ENCODE measurements around the gene BMPR2. TPM values are rescaled to one million over a fixed set of nuclear protein-coding genes. Genes with fewer than 3 reads are reported as not detected.
"Not testable (repeated sequence)": the region's sequence is repeated elsewhere in the genome, so short reads cannot be mapped to it uniquely, and the experiment has no call there.

The BMPR2 gene
- total and polyA plus RNA-seq, 10 donors = 3.2 to 71.3 (median 50.4) TPM

GRCh38 chr2:202548240-202548639 is 172.1 kb downstream of the BMPR2 start:
- Histone ChIP-seq H3K4me3 (no peak overlapping the region), H3K27me3 (replicated peaks in 1 of 7) (no peaks in the 10 kb centered on the region), H3K27ac (no peak overlapping the region), H3K9me3 (no peaks in the 10 kb centered on the region), H3K4me1 (no peaks in the 10 kb centered on the region), H3K36me3 (peaks cover 0 to 48% (median 5%) of the 10 kb centered on the region in 6 donors)
- intact Hi-C loops (cut with DNase I; ENCODE audit: low total_unique reads) = no loop called here
- WGBS, 5 donors = 89 to 97% (median 94%) methylated on average over 2 of the region's 2 CpGs
- TF ChIP-seq POLR2A (IDR thresholded peaks at IDR 0.05) (no peak), POLR2AphosphoS5 (IDR thresholded peaks at IDR 0.05) (no peak), CTCF (IDR thresholded peaks at IDR 0.05 in 8 of 11, conservative IDR thresholded peaks at IDR 0.05 in 3 of 11) (no peak)
- no peak for DNase-seq

DNA sequence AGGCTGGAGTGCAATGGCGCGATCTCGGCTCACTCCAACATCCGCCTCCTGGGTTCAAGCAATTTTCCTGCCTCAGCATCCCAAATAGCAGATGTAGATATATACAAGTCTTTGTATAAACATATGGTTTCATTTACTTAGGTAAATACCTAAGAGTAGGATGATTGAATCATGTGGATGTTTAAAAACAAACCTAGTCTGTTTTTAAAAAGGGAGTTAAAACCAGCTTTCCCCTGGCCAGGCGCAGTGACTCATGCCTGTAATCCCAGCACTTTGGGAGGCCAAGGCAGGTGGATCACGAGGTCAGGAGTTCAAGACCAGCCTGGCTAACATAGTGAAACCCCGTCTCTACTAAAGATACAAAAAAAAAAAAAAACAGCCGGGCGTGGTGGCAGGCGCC is 174.9 kb downstream of the BMPR2 start:
- H3K27ac ChIP-seq; H3K4me3 ChIP-seq; DNase-seq; H3K9me3 ChIP-seq; H3K27me3 ChIP-seq (replicated peaks in 1 of 7); H3K4me1 ChIP-seq; intact Hi-C loops (cut with DNase I; ENCODE audit: low total_unique reads): not testable (repeated sequence)
- 91 to 96% (median 95%) methylated on average over 9 to 10 of the region's 10 CpGs for WGBS, 5 donors
- peaks cover 0 to 68% (median 23%) of the 10 kb centered on the region in 6 donors for H3K36me3 ChIP-seq

DNA sequence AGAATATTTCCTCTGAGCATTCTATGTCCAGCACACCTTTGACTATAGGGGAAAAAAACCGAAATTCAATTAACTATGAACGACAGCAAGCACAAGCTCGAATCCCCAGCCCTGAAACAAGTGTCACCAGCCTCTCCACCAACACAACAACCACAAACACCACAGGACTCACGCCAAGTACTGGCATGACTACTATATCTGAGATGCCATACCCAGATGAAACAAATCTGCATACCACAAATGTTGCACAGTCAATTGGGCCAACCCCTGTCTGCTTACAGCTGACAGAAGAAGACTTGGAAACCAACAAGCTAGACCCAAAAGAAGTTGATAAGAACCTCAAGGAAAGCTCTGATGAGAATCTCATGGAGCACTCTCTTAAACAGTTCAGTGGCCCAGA is 179.2 kb downstream of the BMPR2 start:
- no peak for DNase-seq
- no peak for TF ChIP-seq POLR2A (IDR thresholded peaks at IDR 0.05)
- no peak for TF ChIP-seq POLR2AphosphoS5 (IDR thresholded peaks at IDR 0.05)
- no peak overlapping the region for H3K27ac ChIP-seq
- WGBS, 5 donors = 77 to 89% (median 83%) methylated on average over 4 of the region's 4 CpGs
- no peaks in the 10 kb centered on the region for H3K27me3 ChIP-seq (replicated peaks in 1 of 7)
- no peaks in the 10 kb centered on the region for H3K4me1 ChIP-seq
- H3K4me3 ChIP-seq = no peak overlapping the region
- no peaks in the 10 kb centered on the region for H3K9me3 ChIP-seq
- H3K36me3 ChIP-seq = peaks cover 0 to 86% (median 31%) of the 10 kb centered on the region in 6 donors
- intact Hi-C loops (cut with DNase I; ENCODE audit: low total_unique reads) = no loop called here

DNA sequence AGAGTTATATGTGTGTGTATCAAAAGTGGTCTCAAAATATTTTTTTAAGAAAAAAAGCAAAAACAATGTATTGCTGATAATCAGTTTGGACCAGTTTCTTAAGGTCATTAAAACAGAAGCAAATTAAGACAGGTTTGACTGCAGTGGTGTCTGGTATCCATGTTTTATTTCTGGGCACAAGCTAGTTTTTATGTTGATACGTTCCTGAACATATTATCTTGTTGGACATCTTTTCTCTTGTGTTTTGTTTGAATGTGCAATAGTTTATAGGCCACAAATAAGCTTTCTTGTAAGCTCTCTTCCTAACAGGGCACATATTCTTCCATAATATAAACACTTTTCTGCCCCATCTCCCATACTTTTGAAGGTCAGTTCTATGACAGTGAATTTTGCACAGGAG is 184.1 kb downstream of the BMPR2 start:
- Histone ChIP-seq H3K27me3 (replicated peaks in 1 of 7) (no peaks in the 10 kb centered on the region), H3K9me3 (no peaks in the 10 kb centered on the region), H3K36me3 (peaks cover 0 to 58% (median 15%) of the 10 kb centered on the region in 6 donors), H3K4me3 (no peak overlapping the region), H3K27ac (no peak overlapping the region), H3K4me1 (no peaks in the 10 kb centered on the region)
- intact Hi-C loops (cut with DNase I; ENCODE audit: low total_unique reads) = no loop called here
- DNase-seq = no peak
- 83 to 94% (median 89%) methylated on average over 1 of the region's 1 CpG for WGBS, 5 donors
- TF ChIP-seq POLR2A (IDR thresholded peaks at IDR 0.05) = no peak
- TF ChIP-seq CTCF (IDR thresholded peaks at IDR 0.05 in 8 of 11, conservative IDR thresholded peaks at IDR 0.05 in 3 of 11) = no peak
- no peak for TF ChIP-seq POLR2AphosphoS5 (IDR thresholded peaks at IDR 0.05)

GRCh38 chr2:202564226-202564625 is 188.1 kb downstream of the BMPR2 start:
- H3K27ac ChIP-seq = no peak overlapping the region
- 42 to 84% (median 73%) methylated on average over 1 of the region's 1 CpG for WGBS, 5 donors
- no peak overlapping the region for H3K4me3 ChIP-seq
- no peaks in the 10 kb centered on the region for H3K9me3 ChIP-seq
- H3K36me3 ChIP-seq = peaks cover 0 to 20% (median 0%) of the 10 kb centered on the region in 6 donors
- no peak for TF ChIP-seq CTCF (IDR thresholded peaks at IDR 0.05 in 8 of 11, conservative IDR thresholded peaks at IDR 0.05 in 3 of 11)
- TF ChIP-seq POLR2A (IDR thresholded peaks at IDR 0.05) = no peak
- no peak for TF ChIP-seq POLR2AphosphoS5 (IDR thresholded peaks at IDR 0.05)
- DNase-seq = no peak
- no peaks in the 10 kb centered on the region for H3K4me1 ChIP-seq
- no peaks in the 10 kb centered on the region for H3K27me3 ChIP-seq (replicated peaks in 1 of 7)
- intact Hi-C loops (cut with DNase I; ENCODE audit: low total_unique reads) = no loop called here
